ENCODE results near the gene GOLGA6B.
"Not testable (repeated sequence)": the region's sequence is repeated elsewhere in the genome, so short reads cannot be mapped to it uniquely, and the experiment has no call there.

Gene GOLGA6B

DNA sequence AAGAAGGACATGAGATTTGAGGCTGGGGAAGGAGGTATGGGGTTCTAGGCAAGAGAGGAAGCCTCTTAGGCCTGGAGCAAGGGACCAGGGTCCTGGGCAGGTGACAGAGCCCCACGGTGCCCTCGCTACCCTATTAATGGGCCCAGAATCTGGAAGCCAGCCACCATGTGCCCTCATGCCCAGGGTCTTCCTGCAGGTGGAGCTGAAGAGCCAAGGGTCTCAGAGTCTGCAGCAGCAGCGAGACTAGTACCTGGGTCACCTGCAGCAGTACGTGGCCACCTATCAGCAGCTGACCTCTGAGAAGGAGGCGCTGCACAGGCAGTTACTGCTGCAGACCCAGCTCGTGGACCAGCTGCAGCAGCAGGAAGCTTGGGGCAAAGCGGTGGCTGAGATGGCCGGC lies 9.4 kb downstream of the GOLGA6B start:
- not testable (repeated sequence) for DNase-seq (ENCODE audit: low read depth in 2 of 2)

DNA sequence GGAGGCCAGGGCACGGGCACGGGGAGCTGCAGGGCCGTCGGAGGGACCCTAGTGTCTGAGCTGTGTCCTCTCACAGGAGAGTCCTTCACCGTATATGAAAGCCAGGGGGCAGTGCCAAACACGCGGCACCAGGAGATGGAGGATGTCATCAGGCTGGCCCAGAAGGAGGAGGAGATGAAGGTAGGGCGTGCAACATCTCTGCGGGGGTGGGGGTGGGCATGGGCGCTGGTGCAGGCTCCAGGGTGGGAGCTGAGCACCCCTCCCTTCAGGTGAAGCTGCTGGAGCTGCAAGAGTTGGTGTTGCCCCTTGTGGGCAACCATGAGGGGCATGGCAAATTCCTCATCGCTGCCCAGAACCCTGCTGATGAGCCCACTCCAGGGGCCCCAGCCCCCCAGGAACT lies 11.2 kb downstream of the GOLGA6B start:
- DNase-seq (ENCODE audit: low read depth in 2 of 2) = not testable (repeated sequence)

- not testable (repeated sequence) for DNase-seq (ENCODE audit: low read depth in 2 of 2)
These were observed 15.3 kb downstream of the GOLGA6B start for GRCh38 chr15:72669803-72670202.

GRCh38 chr15:72670656-72671352 lies 16.3 kb downstream of the GOLGA6B start:
- peak; percentile 30 to 45 for DNase-seq (ENCODE audit: low read depth in 2 of 2)

GRCh38 chr15:72671525-72671924 lies 17.0 kb downstream of the GOLGA6B start:
- DNase-seq (ENCODE audit: low read depth in 2 of 2) = no peak

- no peak for DNase-seq (ENCODE audit: low read depth in 2 of 2)
These were observed 22.3 kb downstream of the GOLGA6B start for GRCh38 chr15:72676838-72677237.

DNA sequence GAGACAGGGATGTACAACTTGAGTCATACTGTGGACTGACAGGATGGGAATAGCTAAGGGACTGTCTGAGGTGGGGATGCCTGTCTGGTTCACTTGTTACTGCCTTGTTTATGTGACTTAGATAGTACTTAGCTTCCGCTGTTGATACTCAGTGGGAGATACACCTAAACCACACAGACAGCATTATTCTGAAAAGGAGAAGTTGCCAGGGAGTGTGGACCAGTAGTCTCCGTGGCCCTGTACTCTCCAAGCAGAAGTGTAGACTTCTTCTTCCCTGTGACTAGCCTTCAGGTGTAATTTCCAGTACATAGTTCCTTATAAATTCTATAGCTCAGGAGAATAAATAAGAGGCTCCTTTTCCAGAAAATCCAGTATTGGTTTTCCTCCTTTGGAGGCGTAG lies 26.4 kb downstream of the GOLGA6B start:
- no peak for DNase-seq (ENCODE audit: low read depth in 2 of 2)

DNA sequence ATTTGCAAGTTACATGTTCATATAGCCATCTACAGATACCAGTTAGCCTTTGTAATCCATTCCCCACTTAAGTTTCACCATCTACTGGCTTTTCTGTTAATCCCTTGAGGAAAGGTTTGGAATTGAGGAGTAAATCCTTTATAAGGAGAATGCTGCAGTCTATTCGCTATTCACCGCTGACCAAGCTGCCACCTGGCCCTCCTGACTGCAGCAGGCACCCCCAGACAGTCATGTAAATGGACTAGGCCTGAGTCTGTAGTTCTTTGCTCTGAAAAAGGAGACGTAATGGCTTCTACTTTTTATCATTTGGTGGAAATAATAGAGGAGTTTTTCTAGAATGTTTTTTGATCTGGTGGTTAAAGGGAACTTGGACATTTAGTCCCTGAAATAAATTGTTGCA lies 28.3 kb downstream of the GOLGA6B start:
- no peak for DNase-seq (ENCODE audit: low read depth in 2 of 2)

DNA sequence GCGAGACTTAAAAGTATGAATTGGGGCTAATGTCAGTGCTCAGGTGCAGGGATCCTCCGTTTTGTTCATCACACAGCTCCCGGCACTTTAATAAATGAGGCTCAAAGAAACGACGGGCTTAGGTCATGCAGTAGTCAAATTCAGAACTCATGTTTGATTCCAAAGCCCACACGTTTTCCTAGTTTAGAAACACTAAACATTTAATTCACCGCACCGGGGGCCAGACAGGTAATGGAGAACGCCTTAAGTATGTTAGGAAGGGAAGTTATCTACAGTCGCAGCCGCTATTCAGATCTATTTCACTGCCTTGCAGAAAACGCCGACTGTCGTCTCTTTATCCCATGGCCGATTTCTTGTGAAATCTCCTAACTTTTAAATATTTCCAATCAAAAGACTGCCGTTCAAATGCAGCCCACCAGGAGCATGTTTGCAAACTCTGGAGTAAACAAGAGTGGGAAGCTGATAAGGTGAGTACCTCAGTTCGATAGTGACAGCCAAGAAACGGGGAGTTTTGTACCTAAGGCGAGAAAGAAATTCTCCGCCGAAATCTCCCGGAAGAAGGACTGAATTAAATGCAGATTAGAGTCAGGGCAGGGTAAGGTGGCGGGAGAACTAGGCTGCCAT lies 30.9 kb downstream of the GOLGA6B start:
- no peak for DNase-seq (ENCODE audit: low read depth in 2 of 2)

- peak; percentile 64 to 78 for DNase-seq (ENCODE audit: low read depth in 2 of 2)
These were observed 31.7 kb downstream of the GOLGA6B start, which contains the start of the genes BBS4 and HIGD2B for GRCh38 chr15:72685925-72686794. Gene BBS4 (plus strand): TSS chr15:72686207. CDS start chr15:72686228, 21 bp downstream. Gene HIGD2B (minus strand): TSS chr15:72686182. CDS start chr15:72676374, 9,808 bp downstream.

DNA sequence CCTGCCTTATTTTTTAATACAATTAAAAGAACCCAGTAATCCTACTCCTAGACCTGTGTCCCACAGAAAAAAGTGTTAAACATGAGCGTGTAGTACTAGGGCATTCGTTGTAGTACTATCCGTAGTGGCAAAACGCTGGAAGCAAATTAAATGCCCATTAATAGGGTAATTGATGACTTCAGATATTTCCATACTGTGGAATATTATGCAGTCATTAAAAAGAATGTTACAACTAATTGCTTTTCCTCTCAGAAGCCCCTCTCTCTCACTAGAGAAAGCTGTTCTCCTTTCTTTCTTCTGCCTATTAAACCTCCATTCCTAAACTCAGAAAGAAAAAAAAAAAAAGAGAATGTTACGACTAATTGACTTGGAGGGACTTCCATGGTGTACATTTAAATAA lies 34.2 kb downstream of the GOLGA6B start:
- no peak for DNase-seq (ENCODE audit: low read depth in 2 of 2)

DNA sequence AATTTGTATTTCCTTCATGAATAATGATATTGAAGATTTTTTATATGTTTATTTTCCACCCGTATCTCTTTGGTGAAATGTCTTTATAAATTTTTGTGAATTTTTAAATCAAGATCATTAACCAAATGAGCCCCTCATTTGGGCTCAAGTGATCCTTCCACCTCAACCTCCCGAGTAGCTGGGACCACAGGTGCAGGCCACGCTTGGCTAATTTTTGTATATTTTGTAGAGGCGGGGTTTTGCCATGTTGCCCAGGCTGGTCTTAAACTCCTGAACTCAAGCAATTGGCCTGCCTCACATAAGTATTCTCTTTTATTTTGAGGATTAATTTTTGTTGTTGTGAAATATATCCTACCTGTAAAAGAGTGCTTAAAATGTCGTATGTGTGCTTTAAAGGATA lies 36.4 kb downstream of the GOLGA6B start:
- DNase-seq (ENCODE audit: low read depth in 2 of 2) = no peak

DNA sequence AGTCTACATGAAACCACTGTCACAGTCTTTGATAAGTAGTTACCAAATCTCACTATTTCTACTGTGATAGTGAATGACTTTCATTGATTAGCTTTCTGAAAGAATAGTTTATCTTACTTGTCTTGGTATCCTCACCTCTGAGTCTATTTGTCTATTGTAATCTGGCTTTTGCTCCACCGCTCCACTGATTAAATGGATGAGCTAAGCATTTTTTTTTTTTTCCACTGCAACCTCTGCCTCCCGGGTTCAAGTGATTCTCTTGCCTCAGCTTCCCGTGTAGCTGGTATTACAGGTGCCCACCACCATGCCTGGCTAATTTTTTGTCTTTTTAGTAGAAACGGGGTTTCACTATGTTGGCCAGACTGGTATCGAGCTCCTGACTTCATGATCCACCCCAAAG lies 44.4 kb downstream of the GOLGA6B start:
- DNase-seq (ENCODE audit: low read depth in 2 of 2) = no peak

- no peak for DNase-seq (ENCODE audit: low read depth in 2 of 2)
These were observed 45.6 kb downstream of the GOLGA6B start for GRCh38 chr15:72700076-72700475.

DNA sequence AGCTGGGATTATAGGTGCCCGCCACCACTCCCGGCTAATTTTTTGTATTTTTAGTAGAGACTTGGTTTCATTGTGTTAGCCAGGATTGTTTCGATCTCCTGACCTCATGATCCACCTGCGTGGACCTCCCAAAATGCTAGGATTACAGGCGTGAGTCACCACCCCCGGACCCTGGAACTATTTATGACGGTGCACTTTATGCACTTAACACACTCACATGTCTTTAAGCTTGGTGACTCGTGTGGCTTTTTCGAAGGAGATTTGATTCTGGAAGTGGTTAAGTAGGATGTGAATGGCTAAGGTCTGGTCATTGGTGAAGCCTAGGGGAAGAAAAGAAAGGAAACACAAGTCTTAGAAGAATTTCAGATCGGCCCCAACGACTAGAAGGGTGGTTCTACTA lies 51.8 kb downstream of the GOLGA6B start:
- DNase-seq (ENCODE audit: low read depth in 2 of 2) = no peak

- DNase-seq (ENCODE audit: low read depth in 2 of 2) = not testable (repeated sequence)
These were observed 54.2 kb downstream of the GOLGA6B start for GRCh38 chr15:72708551-72709303.
